K562 (cell line): ENCODE results near the gene IL6R. TPM values are rescaled to one million over a fixed set of nuclear protein-coding genes. Genes with fewer than 3 reads are reported as not detected.

Experiments
- ARID1B ChIP-seq: fragments of 450-650 bp; IDR thresholded peaks from 2 replicates; pipeline ENCODE4 v1.6.1; 2016; ENCODE audit warnings: antibody characterized with exemption, mild to moderate bottlenecking, inconsistent platforms
- HLTF ChIP-seq: fragments of 450-650 bp; IDR thresholded peaks from 2 replicates; pipeline ENCODE4 v1.6.1; 2016
- JUNB ChIP-seq: fragments of 450-650 bp; formaldehyde crosslinking; conservative IDR thresholded peaks from 2 replicates; pipeline ENCODE4 v1.4.0; 2020; ENCODE audit warnings: mild to moderate bottlenecking
- ZNF407 ChIP-seq: fragments of 450-650 bp; IDR thresholded peaks from 2 replicates; pipeline ENCODE4 v1.6.1; 2016; ENCODE audit warnings: low read depth
- ZNF507 ChIP-seq: conservative IDR thresholded peaks from 2 replicates; pipeline ENCODE4 v1.6.1; 2017; ENCODE audit warnings: missing genetic modification characterization, missing compliant biosample characterization
- polyA plus RNA-seq, 8 experiments: library from polyadenylated mRNA; depleted of rRNA in 4 of 8; stranded (reverse) in 5 of 8; unstranded in 3 of 8; fragments of >200 nt; fragmentation: Nextera tagmentation in 2 of 8; fragmentation: Illumina TruSeq in 1 of 8; extraction: Ambion mirVana in 2 of 8; extraction: Trizol in 1 of 8; gene quantifications; 2 replicates each; pipeline versions ENCODE4 v1.2.1 to v1.2.3, GENCODE V29; 2011 to 2014; ENCODE audit warnings: inconsistent platforms in 1 of 8, missing spikeins in 1 of 8
- total RNA-seq, 7 experiments: library from RNA; depleted of rRNA in 6 of 7; stranded (reverse); fragments of >200 nt in 6 of 7; fragmentation: Illumina TruSeq in 2 of 7; extraction: Trizol in 2 of 7; gene quantifications; 2 replicates each; pipeline versions ENCODE4 v1.2.1 to v1.2.3, GENCODE V29; 2011 to 2021; ENCODE audit warnings: low replicate concordance in 1 of 7

IL6R gene
- total and polyA plus RNA-seq, 9 of the 15 experiments (the other 6 are each of a cell fraction or from before 2014, with no cell fraction given): 0.05 to 1.1 (median 0.11) TPM; not detected in 2

GRCh38 chr1:154492115-154492514 lies 87.0 kb downstream of the IL6R start (continued):
- TF ChIP-seq ZNF407 (no peak), JUNB (CRISPR knock-in tag) (no peak), ZNF507 (no peak), HLTF (no peak), ARID1B (no peak)
